Stimulated activated CD8-positive, alpha-beta memory T cell treated with anti-CD3 and anti-CD28 coated beads, Interleukin-2, amount 100 ng/mL, for 48 hours (primary cell): Measurements from ENCODE around the gene TTC7B.

Source experiments
- DNase-seq, 2 donors: peaks; one replicate each; pipeline ENCODE4 v3.0.0-alpha.2; 2020; ENCODE audit warnings: low read depth in 2 of 2

The TTC7B gene

DNA sequence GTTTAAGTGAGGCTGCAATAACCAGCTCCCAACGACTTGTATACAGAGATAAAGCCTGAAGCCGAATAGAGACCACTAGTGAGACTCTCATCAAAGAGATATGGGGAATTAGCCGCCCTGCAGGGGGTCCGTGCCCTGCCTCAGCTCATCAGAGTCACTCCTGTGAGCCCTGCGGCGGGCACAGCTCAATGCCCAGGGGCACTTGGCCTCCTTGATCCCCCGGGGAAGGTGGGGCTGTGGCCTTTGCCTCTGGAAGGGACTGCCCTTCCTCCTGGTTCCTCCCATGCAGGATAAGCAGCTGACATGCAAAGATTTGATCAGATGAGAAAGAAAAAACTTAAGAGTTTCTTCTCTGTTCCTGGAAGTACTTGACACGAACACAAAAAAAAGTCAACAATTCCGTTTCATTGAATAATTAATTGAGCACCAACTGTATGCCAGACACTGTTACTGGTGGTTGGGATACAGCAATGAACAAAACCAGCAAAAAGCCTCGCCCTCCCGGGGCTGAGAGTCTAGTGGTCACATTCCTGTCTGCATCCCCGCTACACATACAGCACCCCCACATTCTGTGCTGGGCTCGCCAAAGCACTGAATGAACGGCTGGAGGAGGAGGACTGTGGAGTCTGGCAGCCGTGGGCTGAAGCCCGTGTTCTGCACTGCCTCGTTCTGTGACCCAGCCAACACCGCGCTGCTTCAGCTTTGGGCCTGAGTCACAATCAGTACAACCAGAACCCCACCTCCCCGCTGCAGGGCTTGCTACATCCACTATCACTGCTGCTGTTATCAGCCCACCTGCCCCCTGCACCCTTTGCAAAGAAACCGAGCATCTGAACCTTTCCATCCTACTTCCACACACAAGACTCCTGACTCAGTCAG lies 10.3 kb downstream of the TTC7B start:
- no peak for DNase-seq

DNA sequence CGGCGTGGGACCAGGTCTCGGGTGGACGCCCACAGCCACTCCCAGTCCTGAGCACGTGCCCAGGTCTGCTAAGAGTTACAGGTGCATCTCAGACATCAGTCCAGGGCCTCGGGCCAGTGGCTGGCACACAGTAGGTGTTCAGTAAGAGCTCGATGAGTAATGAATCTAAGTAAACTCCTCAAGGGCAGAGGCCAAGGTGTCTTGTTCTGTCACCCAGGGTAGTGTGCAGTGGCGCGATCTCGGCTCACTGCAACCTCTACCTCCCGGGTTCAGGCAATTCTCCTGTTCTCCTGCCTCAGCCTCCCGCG lies 11.2 kb downstream of the TTC7B start:
- DNase-seq = no peak

DNA sequence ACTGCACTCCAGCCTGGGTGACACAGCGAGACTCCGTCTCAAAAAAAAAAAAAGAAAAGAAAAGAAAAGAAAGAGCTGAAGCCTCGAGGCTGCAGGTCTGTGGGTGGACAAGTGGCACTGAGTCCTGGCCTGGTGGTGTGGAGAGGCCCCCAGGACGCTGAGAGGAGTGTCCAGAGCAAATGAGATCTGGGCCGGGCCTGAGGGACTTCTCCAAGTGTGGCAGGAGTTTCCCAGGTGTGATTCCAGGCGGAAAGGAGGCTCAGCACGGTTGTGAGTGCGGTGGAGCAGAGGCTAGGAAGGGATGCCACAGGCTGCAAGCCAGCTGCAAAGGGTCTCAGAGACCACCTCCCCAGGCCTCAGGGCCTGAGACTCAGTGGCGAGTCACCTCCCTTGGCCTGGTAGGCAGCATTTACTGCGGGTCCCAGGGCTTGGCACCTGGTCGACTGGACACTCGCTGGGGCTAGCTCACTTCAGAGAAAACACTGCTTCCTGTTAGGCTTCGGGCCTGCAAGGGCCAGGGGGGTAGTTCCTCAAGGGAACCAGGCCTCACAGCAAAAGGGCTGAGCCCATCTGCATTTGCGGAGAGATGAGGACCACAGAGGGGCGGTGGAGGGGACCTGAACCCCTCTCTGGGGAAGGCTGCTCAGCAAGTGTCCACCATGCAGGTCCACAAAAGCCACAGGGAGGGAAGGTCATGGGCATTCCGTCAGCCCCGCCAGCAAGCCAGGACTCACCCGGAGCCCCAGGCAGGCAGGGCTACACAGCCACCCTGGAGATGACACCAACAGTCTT lies 11.7 kb downstream of the TTC7B start:
- no peak for DNase-seq

DNA sequence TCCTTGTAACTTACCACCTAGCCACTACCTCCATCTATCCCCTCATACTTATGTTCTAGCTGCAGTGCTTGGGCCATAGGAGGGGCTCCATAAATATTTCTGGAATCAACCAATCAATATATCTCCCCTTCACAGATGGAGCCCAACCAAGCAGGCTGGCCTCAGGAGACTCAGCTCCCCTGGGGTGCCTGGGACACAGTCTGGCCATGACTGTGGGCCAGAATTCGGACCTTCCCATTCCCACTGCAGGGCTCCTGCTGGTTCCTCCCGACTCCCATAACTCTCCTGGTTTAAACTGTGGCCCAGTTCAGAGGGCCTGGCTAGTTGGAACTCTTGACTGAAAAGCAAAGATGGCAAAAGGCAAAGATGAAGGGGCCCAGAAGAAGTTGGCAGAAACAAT lies 13.0 kb downstream of the TTC7B start:
- DNase-seq = no peak

DNA sequence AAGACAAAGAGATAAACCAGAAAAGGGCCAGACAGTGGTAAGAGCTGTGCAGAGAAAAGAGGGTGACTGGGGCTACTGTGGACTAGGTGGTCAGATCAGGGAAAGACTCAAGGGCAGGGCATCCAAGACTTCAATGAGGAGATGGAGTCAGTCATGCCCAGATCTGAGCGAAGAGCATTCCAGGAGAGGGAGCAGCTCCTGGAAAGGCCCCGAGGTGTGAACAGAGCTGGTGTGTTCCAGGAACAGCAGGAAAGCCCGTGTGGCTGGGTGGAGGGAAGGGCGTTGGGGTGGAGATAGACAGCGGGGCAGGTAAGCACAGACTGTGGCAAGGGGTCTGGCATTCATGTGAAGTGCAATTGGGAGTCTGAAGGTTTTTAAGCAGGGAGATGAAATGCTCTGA lies 16.8 kb downstream of the TTC7B start:
- DNase-seq = no peak

DNA sequence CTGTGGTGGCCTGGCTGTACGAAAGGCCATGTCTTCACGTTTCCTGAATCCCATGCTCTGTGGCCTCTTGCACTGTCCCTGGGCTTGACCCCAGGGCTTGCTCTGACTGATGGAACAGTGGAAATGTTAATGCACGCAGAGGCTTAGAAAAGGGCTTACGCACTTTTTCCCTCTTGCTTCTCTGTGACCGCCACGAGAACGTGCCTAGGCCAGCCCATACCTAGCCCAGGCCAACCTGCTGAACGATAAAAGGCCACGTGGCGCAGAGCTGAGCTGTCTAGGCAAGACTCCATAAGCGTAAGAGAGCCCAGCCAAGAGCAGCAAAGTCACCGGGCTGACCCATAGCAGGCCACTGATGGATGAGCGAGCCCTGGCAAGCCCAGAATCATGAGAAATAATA lies 18.3 kb downstream of the TTC7B start:
- DNase-seq = no peak

DNA sequence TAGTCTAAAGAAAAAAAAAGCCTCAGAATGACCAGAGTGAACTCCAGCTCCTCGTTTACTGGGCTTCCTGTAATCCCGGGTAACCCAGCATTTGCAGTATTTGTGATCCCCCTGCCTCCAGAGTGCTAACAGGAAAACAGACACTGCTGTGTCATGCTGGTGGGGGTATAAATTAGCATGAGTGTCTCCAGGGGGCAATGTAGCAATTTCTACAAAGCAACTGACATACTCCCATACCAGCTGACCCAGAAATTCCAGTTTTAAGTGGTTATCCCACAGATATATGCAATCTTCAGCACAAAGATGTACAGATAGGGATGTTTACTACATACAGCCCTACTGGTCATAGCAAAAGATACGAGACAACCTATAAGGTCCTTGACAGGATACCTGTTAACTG lies 18.8 kb downstream of the TTC7B start:
- DNase-seq = no peak

DNA sequence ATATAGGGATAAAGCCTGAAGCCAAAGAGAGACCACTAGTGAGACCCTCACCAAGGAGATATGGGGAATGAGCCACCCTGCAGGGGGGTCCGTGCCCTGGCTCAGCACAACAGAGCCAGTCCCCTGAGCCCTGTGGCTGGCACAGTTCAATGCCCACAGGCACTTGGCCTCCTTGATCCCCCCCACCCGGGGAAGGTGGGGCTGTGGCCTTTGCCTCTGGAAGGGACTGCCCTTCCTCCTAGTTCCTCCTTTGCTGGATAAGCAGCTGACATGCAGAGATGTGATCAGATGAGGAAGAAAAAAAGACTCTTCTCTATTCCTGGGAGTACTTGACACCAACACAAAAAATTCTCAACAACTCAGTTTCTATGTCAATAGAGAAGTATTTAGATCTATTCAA lies 19.9 kb downstream of the TTC7B start:
- DNase-seq = no peak

DNA sequence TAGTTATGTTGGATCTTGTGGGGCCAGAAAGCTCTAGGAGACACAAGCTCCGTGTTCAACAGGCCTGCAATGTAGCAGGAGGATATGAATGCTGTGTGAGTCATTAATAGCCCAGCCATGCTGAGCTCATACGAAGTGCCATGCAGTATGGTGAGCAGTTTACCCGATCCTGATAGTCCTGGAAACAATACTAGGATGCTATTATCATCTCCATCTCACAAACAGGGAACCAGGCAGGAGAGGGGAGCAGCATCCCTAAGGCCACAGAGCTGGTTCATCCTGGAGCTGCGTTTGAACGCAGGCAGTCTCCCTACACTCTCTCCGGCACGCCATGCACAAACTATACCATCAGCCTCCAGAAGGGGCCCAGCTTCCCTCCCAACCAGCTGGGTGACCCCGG lies 20.5 kb downstream of the TTC7B start:
- no peak for DNase-seq

DNA sequence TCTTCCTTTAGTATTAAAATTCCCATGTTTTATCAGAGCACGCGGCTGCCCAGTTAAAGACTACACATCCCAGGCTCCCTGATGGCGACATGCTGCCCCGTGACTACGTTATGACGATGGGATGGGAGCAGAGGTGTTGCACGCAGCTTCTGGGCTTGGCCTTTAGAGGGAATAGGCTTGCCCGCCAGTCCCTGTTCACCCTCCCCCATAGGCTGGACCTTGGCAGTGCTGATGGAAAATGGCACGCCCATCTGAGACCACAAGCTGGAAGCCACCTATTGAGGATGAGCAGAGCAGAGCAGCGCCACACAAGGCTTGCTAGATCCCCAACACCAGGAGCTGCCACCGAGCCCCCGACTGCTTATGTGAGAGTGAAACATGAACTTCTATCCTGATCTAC lies 24.7 kb downstream of the TTC7B start:
- no peak for DNase-seq

DNA sequence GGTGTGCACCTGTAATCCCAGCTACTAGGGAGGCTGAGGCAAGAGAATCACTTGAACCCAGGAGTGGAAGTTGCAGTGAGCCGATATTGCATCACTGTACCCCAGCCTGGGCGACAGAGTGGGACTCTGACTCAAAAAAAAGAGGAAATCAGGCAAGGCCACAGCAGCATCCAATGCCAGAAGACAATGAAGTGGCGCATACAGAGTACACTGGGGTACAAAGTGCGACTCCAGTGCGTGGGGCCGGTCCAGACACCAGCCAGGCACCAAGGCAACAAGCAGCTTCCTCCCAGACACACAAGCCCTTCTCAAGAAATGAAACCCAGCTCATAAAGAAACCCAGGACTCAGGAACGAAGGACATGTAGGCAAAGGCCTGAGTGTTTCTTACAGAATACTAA lies 28.2 kb downstream of the TTC7B start:
- DNase-seq = no peak

DNA sequence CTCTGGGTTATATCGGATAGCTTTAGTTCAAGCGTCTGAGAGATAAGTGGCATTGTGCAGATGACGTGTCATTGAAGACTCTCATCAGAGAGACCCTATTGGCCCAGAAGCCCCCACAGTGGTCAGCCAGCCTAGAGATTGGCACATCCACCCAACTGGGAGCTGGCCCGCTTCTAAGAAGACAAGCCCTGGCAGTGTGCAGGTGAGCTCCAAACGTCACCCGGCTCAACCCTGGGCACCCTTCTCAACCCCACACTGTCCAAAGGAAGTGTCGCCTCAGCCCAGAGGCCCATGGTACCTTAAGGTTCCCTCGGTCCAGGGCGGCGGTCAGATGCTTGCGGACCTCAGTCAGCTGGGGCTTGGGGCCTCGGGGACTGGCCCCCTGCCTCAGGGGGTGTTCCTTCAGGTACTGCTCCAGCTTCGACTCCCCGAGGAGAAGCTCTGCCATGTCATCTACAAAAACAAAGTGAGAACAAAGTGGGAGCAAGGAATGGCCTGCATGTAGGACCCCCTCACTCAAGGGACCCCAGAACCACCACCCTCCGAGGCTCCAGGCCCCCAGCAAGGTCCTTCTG lies 30.3 kb downstream of the TTC7B start:
- DNase-seq = no peak

DNA sequence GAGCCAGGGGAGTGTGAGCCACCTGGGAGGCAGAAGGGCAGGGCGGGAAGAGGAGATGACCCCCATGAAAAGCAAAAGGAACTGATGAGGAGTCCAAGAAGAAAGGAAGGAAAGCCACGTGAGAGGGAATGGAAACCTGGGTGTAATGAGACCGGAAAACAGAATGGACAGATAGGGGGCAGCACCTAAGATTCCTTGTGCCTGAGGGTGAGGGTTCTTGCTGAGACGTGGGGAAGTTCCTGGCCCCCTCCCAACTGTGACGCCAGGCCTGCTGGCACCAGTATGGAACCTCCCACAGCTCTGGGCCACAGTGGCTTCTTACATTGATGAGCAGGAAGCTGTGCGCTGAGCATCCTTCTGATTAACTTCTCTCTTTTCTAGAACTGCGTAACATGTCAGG lies 30.8 kb downstream of the TTC7B start:
- no peak for DNase-seq

DNA sequence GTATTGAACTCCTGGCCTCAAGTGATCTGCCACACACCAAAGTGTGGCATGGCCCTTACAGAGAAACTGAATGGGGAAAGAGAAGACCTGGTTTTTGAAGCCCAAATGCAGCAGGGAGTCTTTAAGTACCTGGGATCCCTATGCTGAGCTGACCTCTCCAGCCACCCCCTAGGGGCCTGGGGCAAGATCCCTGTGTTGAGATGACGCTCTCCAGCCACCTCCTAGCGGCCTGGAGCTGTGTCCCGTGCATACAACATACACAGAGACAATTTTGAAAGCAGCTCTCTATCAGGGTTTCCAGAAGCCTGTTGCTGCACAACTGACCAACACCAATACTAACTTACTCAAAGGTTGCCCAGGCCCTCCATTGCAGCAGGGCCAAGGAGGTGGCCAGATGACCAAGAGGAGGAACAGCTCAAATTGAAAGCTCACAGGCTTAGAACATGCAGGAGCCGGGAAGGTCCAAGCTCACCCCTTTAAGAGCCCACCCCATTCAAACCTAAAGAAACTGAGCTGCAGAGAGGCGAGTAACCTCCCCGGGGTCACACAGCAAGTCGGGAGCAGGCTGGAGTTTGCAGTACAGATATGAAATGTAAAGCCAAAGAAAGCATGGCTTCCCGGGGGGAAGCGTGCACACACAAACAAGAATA lies 31.5 kb downstream of the TTC7B start:
- no peak for DNase-seq

DNA sequence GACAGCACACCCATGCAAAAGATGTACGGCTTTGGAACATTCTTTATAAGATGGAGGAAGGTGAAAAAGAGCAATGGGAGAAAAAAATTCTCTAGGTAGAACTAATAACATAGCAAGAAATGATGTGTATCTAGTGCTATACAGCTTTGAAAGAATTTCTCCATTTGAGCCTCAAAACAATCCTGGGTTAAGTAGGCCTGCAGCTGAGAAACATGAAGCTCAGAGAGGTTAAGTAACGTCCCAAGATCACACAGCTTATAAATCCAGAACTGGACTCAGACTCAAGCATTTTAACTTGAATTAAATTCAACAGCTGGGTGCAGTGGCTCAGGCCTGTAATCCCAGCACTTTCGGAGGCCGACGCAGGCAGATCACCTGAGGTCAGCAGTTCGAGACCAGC lies 32.9 kb downstream of the TTC7B start:
- DNase-seq = no peak

DNA sequence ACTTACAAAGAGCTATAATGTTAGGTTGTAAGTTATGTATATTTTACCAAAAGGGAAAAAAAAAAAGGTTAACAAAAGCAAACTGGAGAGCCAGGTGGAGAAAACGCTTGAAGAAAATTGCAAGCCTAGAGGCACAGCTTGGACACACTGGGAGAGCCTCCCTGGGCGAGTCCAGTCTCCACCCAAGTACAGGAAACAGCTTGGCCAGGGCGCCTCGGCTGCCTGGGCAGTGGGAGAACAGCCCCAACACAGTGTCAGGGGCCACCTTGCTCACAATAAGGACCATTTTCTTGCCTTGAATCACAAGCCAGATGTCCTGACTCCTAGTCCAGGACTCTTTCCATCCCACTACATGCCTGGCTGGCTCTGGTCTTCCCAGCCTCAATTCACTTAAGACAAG lies 33.3 kb downstream of the TTC7B start:
- DNase-seq = no peak

DNA sequence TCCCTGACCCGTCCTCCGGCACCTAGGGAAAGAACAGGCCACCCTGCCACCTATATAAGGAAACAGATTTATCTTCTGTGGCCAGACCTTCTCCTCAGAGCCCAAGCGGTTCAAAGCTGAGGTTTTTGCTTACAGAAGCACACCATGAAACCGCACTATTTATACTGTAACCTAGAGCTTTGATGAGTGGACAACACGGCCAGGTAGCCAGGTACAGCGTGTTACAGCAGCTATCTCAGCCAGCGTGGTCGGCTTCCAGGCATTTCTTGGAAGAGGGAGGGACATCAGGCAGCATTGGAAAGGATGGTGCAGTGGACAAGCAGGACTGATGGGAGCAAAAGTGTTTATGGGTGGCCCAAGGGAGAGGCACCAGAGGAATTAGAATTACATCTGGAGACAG lies 34.4 kb downstream of the TTC7B start:
- no peak for DNase-seq

DNA sequence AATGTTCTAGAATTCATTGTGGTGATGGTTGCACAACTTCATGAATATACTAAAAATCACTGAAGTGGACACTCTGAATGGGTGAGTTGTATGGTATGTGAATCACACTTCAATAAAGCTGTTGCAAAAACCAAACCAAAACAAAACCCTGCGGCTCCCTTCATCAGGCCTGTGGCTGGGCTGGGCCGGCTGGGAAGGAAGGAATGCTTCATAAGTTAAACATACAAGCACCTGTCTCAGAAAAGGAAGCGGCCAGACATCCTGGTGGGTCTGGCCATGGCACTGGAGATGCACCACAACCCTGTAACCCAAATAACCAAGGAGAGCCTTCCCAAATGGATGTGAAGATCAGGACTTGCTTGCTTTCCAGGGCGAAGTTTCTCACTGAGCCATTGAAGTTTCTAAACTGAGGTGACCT lies 34.9 kb downstream of the TTC7B start:
- DNase-seq = no peak

DNA sequence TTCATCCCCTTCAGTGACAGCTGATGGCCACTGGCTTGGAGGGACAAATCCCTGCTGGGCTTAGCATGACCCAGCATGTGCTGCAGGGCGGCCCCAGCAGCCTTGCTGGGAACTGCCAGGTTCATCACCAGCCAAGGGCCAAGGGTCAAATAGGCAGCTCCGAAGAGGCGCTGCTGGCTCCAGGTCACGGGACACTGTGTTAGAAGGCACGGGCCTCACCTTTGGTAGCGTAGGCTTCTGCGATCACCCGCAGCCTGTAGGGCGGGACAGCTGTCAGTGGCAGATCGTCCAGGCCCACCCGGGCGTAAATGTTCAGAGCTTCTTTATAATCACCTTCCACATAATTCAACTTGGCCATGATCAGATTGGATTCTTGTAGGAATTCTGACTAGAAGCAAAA lies 35.7 kb downstream of the TTC7B start:
- DNase-seq = no peak

DNA sequence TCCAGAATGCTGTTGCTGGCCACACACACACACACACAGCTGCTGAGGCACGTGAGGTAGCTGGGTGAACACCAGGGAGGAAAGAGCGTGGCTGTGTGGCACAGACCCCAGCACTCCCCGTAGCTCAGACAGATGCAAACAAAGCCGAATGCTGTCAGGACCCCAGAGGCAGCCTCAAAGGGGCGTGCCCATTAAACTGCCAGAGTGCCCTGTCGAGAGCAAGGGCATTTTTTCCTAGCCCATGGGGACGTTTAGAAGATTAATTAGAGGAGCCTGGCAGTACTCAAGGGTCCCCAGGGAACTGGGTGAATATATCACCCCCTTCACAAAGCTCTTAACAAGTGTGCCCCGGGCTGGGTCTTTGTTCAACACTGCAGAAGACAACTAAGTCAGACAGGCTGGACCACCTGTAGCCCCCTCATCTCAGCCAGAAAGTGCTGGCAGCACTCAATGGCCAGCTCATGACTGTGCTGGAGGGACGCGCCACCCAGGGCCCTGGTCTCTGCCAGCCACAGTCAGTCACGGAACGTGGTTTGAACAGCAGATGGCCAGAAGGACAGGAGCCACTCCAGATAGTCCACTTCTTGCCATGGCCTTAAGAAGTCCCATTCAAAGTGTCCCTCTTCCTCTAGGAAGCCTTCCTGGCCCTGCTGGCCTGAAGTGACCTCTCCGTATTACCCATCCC lies 37.5 kb downstream of the TTC7B start:
- no peak for DNase-seq

DNA sequence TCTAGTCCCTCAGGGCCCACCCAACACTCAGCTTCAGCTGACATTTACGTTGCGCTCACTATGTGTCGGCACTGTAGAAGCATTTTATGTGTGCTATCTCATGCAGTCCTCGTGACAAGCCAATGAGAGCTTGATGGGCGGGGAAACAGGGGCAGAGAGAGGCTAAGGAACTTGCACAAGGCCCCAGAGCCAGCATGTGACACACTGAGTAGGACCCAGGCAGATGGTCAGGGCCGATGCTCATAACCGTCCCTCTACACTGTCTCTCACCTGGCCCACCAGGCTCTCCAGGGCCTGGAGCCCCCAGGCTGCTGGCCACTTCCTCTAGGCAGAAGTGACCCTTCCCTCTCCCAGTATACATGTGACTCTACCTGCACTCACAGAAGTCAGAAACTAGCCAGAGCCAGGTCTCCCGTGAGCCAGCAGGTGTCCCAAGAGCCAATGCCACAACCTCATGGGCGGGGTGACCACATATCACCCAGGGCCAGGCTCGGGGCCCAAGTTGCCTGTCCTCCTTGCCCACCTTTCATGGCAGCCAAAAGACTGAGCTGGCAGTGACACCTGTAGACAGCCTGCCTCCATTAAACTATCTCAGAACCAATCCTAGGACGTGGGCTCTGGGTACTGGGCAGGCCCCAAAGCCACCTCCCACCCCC lies 38.3 kb downstream of the TTC7B start:
- DNase-seq = no peak
